Fibroblast of the conjunctiva (primary cell): Measurements from ENCODE around the gene HIVEP1.

Experiments used
- DNase-seq: peaks from one replicate; pipeline ENCODE4 v3.0.0-alpha.2; 2010; ENCODE audit warnings: low read depth

HIVEP1 gene

DNA sequence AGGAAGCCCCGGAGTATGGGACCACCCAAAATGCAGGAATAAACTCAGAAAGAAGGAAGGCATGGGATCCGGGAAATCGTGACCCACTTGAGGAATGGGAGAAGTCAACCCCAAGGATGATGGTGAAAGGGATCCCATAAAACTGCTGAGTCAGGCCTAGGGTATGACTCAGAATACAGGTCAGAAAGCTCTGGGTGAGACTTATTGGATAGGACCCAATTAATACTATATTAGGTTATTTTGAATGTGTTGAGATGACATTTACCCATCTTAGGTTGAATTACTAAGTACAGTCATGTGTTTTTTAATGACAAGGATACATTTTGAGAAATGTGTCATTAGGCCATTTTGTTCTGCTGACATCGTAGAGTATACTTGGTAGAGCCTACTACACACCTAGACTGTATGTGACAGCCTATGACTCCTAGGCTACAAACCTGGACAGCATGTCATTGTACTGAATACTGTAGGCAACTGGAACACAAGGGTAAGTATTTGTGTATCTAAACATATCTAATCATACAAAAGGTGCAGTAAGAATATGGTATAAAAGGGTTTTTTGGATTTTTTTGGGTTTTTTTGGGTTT is 17.1 kb upstream of the HIVEP1 start:
- no peak for DNase-seq

DNA sequence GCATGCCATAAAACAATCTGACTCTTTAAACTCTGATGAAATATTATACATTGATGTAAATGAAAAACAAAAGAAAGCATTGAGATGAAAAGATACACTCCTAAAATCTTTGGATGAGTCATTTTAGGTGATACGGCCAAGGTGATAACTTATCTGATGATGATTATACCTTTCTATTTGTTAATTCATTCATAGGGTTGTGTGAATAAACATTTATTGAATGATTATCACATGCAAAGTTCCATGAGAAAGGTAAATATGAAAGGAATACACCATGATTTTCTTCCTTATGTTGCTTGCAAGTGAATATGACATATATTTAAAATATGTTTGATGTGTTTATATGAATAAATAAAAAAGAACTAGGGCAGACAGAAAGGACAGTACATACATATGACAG is 15.4 kb upstream of the HIVEP1 start:
- no peak for DNase-seq

DNA sequence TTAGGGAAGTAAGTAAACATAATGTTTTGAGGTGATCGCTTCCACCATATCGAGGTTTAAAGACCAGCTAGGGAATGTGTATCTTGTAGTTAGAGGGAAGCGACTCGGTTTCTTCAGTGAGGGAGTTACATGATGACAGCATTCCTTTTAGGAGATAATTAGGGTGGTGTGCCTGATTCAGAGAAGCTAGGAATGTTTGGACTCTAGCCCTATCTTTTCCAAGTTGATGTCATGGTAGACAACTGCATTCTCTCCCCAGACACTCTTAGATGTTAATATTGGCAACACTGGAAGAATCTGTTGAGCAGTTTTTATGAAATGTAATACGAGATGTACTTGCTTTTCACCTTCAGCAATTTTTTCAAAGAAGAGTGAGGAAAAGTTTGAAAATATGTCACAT is 12.9 kb upstream of the HIVEP1 start:
- no peak for DNase-seq

DNA sequence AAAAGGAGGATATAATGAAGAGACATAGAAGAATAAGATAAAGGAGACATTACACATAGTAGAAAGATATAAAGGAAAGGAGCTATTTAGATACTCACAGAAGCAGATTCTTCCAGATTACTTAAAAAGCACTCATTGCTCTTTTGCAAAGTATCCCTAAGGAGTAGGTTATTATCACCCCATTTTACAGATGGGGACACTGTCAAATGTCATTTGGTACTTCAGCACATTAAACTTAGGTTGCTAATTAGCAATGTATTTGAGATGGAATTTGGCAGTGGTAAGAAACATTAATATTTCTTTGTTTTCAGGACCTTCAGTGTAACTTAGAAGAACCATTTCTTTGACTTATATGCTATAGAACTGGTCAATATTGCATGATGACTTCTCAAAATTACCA is 11.9 kb upstream of the HIVEP1 start:
- DNase-seq, result no peak

DNA sequence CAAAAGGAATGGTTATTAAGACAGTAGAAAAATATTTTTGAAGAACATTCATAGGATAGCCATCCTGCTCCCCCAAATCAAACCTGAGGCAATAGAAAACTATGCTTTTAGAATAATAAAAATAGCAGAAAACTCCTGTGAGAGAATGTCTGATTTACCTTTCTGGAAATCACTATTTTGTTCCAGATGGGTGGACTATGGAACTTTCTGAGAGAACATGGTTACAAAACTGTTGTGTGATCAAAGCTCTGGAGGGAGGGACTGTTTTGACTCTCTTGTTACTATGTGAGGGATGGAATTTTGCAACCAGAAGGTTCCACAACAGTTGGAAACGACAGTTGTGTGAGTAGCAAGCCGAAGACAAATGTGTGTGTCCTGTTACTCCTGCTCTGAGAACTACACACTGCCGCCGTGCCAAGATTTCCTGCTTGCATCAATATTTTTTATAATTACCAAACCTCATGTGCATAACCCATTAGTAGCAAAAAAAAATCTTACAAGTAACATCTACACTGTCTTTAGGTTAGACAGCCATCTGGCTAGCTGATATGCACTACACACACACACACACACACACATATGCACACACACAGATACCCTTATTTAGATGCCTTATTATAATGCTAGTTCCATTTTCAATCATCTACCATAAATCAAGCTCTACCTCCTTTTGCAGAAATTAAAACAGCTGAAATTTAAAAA is 11.0 kb upstream of the HIVEP1 start:
- DNase-seq, result no peak

DNA sequence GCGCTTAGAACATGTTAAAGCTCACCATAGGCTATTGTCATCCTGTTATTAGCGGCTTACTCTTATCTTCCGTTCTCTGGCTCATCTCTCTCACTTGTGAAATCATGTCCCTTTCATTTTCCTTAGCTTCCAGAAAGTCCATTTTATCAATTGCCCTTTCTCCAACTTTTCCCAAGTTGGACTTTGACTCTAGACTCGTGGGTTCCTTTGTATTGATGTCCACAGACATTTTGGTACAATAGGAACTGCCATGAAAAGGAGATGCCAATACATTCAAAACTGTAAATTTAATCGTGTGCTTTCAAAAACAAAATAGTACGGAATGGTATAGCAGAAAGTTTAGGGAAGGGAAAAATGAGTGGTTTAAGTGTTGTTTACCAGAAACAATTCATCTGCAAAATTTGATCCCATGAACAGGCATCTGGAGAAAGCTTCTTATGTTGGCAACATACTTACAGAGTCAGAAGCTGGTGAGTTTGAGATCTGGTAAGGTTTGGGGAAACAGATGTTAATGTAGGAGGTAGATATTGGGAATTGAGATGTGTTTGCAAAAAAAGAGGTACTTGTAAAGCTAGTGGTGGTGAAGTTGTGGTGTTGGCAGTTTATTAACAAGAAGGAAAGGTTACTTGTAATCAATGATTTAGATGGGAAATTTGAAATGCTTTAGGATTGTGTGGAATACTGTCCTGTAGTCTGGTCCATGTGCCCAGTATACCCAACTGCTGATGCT is 10.2 kb upstream of the HIVEP1 start:
- DNase-seq, result no peak

DNA sequence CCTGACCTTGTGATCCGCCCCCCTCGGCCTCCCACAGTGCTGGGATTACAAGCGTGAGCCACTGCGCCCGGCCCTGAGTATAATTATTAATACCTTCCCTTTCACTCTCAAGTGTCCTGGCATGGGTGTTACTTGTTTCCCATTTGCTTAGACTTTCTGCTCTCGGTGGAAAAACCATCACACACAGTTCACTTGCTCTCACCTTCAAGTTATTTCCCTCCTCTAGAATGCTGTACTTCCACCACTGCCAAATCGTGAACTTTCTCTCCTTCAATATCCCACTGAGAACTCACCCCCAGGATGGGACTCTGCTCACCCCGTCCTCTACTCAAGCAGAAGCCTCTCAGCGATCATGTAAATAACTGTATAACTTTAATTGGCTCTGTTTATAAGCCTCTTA is 4.6 kb upstream of the HIVEP1 start:
- no peak for DNase-seq

DNA sequence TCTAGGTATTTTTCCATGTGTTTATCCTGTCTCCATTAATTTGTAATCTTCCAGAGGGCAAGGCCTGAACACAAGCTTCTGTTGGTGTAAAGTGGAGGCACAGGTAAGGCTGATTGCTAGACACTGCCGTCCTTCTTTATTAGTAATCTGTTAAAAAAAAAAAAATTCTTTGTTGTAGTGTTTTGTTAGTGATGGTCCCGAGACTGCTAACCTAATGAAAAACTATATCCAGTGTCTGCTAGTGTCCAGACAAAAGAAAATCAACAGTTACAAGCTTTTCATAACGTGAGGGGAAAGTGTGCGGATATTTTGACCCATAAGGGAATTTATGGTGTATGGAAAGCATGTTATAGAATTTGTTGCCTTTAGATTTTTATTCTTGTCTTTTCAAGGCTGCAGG is 4.2 kb upstream of the HIVEP1 start:
- no peak for DNase-seq

DNA sequence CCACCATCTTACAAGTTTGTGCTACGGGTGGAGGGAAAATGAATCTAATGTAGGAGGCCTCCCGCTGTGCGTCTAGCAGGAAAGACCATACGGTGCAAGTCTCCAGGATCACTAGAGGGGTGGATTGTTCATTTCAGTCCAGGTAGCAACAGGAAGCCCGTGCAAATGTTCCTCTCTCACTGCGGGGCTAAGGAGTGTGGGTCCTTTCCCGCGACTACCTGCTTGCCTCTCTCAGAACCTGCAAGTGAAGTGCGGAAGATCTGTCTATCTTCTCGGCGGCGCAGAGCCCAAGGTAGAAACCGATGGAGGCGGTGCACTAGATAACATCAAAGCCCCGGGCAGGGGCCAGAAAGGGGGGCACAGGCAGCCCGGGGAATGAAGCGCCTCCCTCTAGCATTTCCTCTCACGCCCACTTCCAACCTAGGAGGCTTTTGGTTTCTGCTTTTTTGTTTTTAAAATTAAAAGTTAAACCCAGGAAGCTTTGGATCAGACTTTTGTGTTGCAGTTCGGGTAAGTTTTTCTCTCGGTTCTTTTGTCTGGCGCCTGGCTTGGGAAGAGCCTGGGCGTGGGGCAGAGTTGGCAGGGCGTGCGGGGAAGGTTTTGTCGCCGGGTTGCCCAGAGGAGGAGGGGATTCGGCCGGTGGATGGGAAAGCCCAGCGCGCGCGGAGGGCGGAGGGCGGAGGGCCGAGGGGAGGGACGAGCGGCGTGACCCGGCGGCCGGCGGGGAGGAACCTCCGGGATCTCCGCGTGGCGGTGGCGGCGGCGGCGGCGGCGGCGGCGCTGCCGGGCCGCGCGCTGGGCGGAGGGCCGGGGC is 3.5 kb upstream of the HIVEP1 start:
- DNase-seq, result peak; percentile 16

DNA sequence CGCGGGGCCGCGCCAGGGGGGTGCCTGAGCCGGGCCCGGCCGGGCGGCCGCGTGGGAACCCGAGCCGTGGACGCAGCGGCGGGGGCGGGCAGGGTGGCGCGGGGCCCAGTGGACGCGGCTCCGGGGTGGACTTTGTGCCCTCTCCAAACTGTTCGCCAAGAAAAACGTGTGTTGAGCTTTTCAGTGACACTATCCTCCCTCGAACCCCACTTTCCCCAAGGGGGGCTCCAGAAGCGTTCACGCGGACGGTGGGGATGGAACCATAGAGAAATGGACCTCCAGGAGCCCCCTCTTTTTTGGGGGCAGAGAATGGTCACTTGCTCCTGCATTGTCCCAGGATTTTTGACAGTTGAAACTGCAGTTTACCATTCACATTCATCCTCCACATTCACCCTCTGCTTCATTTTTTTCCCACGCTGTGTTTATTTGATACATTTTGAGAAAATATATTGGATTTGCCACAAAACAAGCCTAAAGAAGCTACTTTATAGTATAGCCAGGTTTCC is 2.9 kb upstream of the HIVEP1 start:
- no peak for DNase-seq

DNA sequence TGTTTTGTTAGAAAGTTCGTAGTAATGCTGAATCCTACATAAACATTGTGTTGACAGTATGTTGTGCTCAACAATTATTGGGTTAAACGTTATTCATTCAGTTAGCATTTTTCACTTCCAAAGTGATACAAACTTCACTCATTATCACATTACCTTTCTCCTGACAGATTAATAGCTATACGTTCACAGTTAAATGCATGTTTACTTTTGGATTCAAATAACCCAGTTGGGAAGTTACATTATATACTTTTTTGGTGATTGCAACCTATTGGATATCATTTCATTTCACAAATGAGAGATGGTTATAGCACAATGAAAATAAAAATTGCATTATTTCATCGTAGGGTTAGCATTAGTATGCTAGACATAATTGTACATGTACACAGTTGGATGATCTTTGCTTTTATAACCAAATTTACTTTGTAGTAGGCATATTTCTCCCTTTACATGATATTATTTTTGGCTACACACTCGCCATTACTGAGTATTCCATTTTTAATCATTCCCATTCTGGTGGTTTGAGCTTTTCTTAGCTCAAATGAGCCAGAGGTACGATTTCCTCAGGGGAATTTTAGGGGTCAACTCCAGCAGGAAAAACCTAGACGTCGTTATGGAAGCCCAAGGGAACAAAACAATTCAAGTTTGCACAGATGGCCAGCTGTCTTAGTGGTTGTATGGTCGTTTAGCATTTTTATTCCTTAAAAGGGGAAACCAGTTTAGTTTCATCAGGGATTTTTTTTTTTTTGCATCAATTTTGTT is 2.1 kb upstream of the HIVEP1 start:
- DNase-seq, result peak; percentile 9

DNA sequence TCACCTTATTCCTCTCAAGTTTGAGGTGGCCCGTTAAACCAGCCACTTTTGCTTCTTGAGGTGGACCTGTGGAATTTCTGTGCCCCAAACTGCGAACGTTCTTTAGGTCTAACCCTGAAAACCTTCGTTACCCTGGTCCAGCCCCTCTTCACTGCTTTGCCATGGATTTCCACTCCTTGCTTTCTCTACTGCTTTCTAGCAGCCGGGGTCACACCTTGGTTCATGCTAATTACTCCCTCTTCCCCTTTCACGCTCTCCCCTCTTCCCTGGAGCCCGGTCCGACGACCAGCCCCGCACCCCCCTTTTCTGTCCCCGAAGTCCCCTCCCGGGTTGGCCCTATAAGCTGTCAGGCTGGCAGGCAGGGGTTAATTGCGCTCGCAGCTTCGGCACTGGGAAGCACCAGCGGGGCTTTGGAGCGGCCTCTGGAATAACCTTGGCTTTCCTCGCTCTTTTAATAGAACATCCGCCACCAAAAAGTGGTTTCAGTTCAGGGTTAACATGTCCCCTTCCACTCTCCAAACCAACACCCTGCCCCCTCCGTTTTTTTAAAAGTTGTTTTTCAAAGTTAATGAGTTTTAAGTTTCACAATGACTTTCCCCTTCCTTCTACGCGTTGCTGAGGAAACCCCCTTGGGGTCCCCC is 1.4 kb upstream of the HIVEP1 start:
- DNase-seq, result no peak

DNA sequence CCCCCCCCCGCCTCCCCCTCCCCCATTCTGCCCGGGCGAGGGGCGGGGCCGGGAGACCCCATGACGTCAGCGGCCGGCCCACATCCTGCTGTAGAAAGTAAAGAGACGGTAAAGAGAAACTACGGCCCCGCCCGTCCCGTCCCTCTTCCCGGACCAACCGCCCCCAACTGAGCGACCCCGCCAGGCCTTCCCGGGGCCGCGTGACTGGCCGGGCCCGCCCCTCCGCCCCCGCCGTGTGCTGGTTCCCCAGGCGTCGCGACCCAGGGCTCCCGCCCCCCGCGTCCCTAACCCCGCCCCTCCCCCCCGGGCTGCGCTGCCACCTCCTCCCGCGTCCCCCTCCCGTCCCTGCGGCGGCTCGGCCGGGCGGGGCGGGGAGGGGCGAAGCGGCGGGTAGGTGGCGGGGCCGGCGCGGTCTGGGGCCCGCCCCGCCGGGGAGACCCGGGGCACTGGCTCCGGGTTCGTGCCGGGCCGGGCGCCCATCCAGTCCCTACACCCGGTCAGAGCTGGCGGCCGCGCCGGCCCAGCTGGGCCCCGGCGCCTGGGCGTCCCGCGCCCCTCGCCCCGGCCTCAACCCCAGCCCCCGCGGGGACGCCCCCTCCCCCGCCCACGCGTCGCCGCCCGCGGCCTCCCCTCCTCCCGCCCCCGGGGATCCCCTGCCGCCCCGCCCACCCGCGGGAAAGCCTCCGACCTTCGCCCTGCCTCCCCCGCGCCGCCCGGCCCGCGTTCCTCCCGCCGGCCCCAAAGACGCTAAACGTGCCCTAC is 655 bp upstream of the HIVEP1 start:
- peak; percentile 96 for DNase-seq

DNA sequence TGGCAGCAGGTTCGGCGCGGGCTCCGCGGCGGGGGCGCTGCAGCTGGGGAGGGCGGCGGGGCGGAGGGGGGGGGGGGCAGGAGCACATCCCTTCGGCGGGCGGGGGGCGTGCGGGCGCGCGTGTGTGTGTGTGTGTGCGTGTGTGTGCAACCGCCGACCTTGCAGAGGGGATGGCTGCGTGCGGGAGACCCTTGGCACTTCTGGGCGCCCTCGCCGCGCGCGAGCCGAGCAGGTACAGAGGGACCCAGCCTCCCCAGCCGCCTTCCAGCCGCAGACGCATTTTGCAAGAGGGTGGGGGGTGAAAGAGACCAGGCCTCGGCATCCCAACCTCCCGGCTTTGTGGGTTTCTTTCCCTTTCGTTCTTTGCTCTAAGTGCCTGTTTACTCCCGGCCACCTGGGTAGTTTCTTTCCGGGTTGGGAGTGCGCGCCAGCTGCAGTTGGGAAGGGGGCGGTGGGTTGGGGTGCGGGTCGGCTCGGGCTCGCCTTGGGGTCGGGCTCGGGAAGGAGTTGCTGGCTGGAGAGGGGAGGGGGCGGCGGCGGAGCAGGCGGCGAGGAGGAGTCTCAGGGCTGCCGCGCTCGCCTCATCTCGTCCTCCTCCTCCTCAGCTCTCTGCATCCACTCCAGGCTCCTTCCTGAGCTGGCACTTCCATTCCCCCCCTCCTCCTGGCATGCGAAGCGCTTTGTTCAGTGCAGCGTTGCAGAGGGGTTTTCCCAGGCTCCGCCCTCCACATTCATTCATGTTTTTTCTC is 620 bp downstream of the HIVEP1 start:
- DNase-seq, result peak; percentile 71

DNA sequence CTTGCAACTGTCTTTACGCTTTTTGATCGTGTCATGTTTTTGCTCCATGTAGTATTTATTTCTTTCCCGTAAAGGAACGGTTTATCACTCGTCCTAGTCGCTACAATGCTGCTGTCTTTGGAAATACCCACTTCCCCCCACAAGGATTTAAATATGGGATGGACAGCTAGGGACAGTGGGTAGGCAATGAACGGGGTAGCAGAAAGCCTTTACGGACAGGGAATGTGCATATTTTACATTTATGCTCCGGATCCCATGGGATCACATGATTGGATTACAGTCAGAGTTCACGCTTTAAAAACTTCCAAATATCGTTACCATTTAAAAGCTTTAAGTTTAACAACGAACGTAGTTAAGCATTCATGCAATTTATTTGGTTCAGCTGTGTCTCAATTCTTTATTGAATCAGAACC is 1.2 kb downstream of the HIVEP1 start:
- no peak for DNase-seq

DNA sequence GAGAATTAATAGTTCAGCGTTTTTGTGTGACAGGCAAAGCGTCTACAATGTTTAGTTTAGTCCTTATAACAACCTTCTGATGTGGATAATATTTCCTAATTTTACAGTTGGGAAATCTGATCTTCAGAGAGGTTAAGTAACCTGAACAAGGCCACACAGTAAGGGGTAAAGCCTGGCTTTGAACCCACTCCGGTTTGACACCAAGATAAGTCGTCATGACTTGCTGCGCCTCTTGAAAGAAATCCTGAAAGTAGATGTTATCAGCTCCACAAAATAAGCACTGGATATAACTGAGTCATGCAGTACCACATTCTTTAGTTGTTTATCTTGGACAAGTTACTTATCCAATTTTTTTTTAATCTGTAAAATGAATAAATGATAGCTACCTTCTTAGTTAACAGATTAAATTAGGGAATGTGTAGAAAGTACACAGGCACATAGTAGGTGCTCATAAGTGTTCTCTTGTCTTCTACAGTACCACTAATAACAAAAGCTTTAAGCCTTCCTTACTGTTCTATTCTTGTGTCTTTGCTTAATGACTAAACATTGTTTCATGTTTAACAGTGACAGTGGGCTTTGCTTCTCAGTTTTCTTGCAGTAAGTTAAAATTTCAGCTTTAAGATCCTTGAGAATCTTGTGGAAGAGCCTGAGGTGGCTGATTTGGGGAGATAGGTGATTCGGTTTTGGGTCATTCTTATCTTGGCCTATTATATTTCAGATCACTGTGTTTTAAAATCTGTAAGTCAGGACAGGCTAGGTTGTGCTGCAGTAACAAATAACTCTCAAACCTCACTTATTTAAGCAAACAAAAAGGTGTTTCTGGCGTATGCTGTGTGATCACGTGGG is 2.1 kb downstream of the HIVEP1 start:
- DNase-seq, result peak; percentile 17

DNA sequence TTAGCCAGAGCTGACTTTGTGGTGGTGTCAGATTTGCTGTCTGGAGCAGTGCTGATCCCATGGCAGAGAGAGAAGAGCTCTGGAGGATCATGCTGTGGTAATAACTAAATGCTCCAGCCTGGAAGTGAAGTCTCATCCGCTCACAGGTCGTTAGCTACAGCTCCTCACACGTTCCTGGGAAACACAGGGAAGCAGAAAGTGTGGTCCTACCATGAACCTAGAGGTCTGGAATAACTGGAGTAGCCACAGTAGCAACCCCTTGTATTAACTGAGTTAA is 2.7 kb downstream of the HIVEP1 start:
- DNase-seq, result no peak

DNA sequence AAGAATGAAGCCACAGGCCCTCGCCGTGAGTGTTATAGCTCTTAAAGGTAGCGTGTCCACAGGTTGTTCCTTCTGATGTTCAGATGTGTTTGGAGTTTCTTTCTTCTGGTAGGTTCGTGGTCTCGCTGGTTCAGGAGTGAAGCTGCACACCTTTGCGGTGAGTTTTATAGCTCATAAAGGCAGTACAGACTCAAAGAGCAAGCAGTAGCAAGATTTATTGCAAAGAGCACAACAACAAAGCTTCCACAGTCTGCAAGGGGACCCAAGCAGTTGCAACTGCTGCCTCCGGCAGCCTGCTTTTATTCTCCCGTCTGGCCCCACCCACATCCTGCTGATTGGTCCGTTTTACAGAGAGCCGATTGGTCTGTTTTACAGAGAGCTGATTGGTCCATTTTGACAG is 5.2 kb downstream of the HIVEP1 start:
- DNase-seq, result no peak

DNA sequence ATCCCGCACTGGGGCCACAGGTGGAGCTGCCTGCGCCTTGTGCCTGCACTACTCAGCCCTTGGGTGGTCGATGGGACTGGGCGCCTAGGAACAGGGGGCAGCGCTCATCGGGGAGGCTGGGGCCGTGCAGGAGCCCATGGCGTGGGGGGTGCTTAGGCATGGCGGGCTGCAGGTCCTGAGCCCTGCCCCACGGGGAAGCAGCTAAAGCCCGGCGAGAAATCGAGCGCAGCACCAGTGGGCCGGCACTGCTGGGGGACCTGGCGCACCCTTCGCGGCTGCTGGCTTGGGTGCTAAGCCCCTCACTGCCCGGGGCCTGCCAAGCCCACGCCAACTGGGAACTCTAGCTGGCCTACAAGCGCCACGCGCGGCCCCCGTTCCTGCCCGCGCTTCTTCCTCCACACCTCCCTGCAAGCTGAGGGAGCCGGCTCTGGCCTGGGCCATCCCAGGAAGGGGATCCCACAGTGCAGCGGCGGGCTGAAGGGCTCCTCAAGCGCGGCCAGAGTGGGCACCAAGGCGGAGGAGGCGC is 5.8 kb downstream of the HIVEP1 start:
- no peak for DNase-seq
